HepG2 (cell line): Measurements from ENCODE around the gene CPB1. TPM values are rescaled to one million over a fixed set of nuclear protein-coding genes. Genes with fewer than 3 reads are reported as not detected.

Experiments used
- ATAC-seq: fragments of 200-7000 bp; cut with Tn5 transposase; 3 replicates; pipeline ENCODE4 v1.9.1; 2020; ENCODE audit warnings: mild to moderate bottlenecking, moderate library complexity
- BruUV-seq: library from RNA; stranded (reverse); fragments of 400-500 nt; replicated peaks from 2 replicates; lab custom pipeline; 2021; lab: Mats Ljungman, UMichigan
- CTCF ChIA-PET: fragments of 300-600 bp; formaldehyde crosslinking; extraction: SDS; loops from one replicate; lab custom pipeline; 2021; ENCODE audit warnings: low total read pairs, inconsistent platforms, low intra/inter-chr PET ratio; lab: Yijun Ruan, JAX
- POLR2A ChIA-PET: fragments of 350-600 bp; sonication (Branson Sonifier 250); formaldehyde crosslinking; loops from one replicate; lab custom pipeline; 2020; ENCODE audit warnings: antibody characterized with exemption, inconsistent platforms; lab: Yijun Ruan, JAX
- DNase-seq: peaks from one replicate; pipeline ENCODE4 v3.0.0-alpha.2; 2015; ENCODE audit warnings: low spot score
- FAIRE-seq: peaks from 3 replicates; lab custom pipeline; 2011; peaks lifted over from hg19 to GRCh38; lab: Jason Lieb, UNC
- H2AFZ ChIP-seq: one replicate; pipeline ENCODE4 v1.6.1; 2011; ENCODE audit warnings: low read length, inconsistent platforms
- H3K27ac ChIP-seq: fragments of 300-600 bp; 3 replicates; pipeline ENCODE4 v1.8.0; 2011; ENCODE audit warnings: mixed run types, mild to moderate bottlenecking, mixed read lengths, low read length, inconsistent platforms; ENCODE audit not compliant: insufficient read depth; ENCODE audit errors: extremely low read length
- H3K27me3 ChIP-seq, 2 experiments: fragments of 200-600 bp in 1 of 2; 2 replicates in 1 of 2; 3 replicates in 1 of 2; pipeline versions ENCODE4 v1.6.0 to v1.8.0; 2011; ENCODE audit warnings: low read length in 2 of 2, mild to moderate bottlenecking in 2 of 2, moderate library complexity in 2 of 2, inconsistent platforms in 1 of 2; ENCODE audit not compliant: insufficient read depth in 2 of 2, control insufficient read depth in 1 of 2
- H3K36me3 ChIP-seq, 2 experiments: fragments of 200-600 bp in 1 of 2; replicated peaks in 1 of 2; 2 replicates in 1 of 2; 3 replicates in 1 of 2; pipeline versions ENCODE4 v1.5.1 to v1.8.0; 2011; ENCODE audit warnings: low read length in 2 of 2, inconsistent platforms in 1 of 2; ENCODE audit not compliant: insufficient read depth in 2 of 2, control insufficient read depth in 1 of 2
- H3K4me1 ChIP-seq: 2 replicates; pipeline ENCODE4 v1.5.1; 2012; ENCODE audit warnings: low read length, inconsistent platforms; ENCODE audit not compliant: insufficient read depth
- H3K4me2 ChIP-seq: 2 replicates; pipeline ENCODE4 v1.6.0; 2011; ENCODE audit warnings: low read depth, low read length, inconsistent platforms
- H3K4me3 ChIP-seq, 3 experiments: fragments of 200-600 bp in 1 of 3; sonication (generic), shearing (Covaris generic) in 1 of 3; replicated peaks in 1 of 3; 2 replicates each; pipeline ENCODE4 v1.5.1; 2011 to 2016; ENCODE audit warnings: low read length in 3 of 3, inconsistent platforms in 2 of 3, low read depth in 2 of 3, mild to moderate bottlenecking in 2 of 3, control low read depth in 1 of 3, mixed read lengths in 1 of 3; ENCODE audit not compliant: insufficient read depth in 1 of 3
- H3K79me2 ChIP-seq: one replicate; pipeline ENCODE4 v1.6.1; 2011; ENCODE audit warnings: low read length, inconsistent platforms; ENCODE audit not compliant: insufficient read depth
- H3K9ac ChIP-seq: 2 replicates; pipeline ENCODE4 v1.6.0; 2011; ENCODE audit warnings: mild to moderate bottlenecking, low read depth, low read length, inconsistent platforms; ENCODE audit not compliant: insufficient read depth
- H3K9me3 ChIP-seq: 2 replicates; pipeline ENCODE4 v1.5.1; 2012; ENCODE audit warnings: mild to moderate bottlenecking, low read length
- H4K20me1 ChIP-seq: 2 replicates; pipeline ENCODE4 v1.6.0; 2011; ENCODE audit warnings: inconsistent platforms, mild to moderate bottlenecking, low read length, moderate library complexity; ENCODE audit not compliant: insufficient read depth
- E2F1 ChIP-seq: sonication (generic); formaldehyde crosslinking; IDR thresholded peaks from 2 replicates; pipeline ENCODE4 v1.5.0; 2020; ENCODE audit warnings: missing genetic modification reagents
- GMEB2 ChIP-seq: IDR thresholded peaks from 2 replicates; pipeline ENCODE4 v1.6.1; 2016; ENCODE audit warnings: missing biosample characterization, missing genetic modification reagents, low read depth
- MAFF ChIP-seq: IDR thresholded peaks from 2 replicates; pipeline ENCODE4 v1.6.1; 2011; ENCODE audit warnings: low read depth, low read length, improper control_type of control experiment
- MAFK ChIP-seq, 2 experiments: IDR thresholded peaks in 1 of 2; conservative IDR thresholded peaks in 1 of 2; 2 replicates each; pipeline ENCODE4 v1.6.1; 2011; ENCODE audit warnings: improper control_type of control experiment in 2 of 2, low read length in 2 of 2
- SRSF1 ChIP-seq: fragments of 200-400 bp; formaldehyde crosslinking; optimal IDR thresholded peaks from 2 replicates; pipeline ENCODE3; 2017; ENCODE audit warnings: mild to moderate bottlenecking, low read depth, low read length, moderate library complexity
- WGBS: methylation state at CpG from one replicate; pipeline ENCODE4 v1.1.6; 2017; ENCODE audit warnings: low lambda C conversion rate; 5-methylcytosine and 5-hydroxymethylcytosine counted together
- in situ Hi-C: cut with HindIII; loops from 2 replicates; pipeline ENCODE4 v1.10.0; 2017; ENCODE audit warnings: low pct_unique_long_range_greater_than_20kb; ENCODE audit not compliant: extremely low pct_ligation_motif_present
- intact Hi-C: fragments of 100-400 bp; cut with micrococcal nuclease; formaldehyde crosslinking; loops from one replicate; pipeline ENCODE4 v1.10.0; 2022; ENCODE audit not compliant: unreplicated experiment
- polyA plus RNA-seq, 8 experiments: library from polyadenylated mRNA; depleted of rRNA in 3 of 8; stranded (reverse) in 7 of 8; unstranded in 1 of 8; fragments of >200 nt; fragmentation: Illumina TruSeq in 4 of 8; extraction: Trizol in 4 of 8; gene quantifications; 2 replicates each; pipeline versions ENCODE4 v1.2.1 to v1.2.3, GENCODE V29; 2011 to 2016; ENCODE audit warnings: low read depth in 4 of 8, missing spikeins in 1 of 8, mixed read lengths in 1 of 8; ENCODE audit not compliant: insufficient read depth in 1 of 8
- total RNA-seq, 5 experiments: library from RNA; depleted of rRNA; stranded (reverse); fragments of >200 nt; fragmentation: Illumina TruSeq; extraction: Trizol; gene quantifications; 2 replicates each; pipeline ENCODE4 v1.2.3, GENCODE V29; 2016; ENCODE audit warnings: low read depth in 1 of 5

CPB1 gene
- total and polyA plus RNA-seq, 2 of the 13 experiments (the other 11 are each of a cell fraction or from before 2014, with no cell fraction given) = not detected

GRCh38 chr3:148797795-148798194 is 29.8 kb upstream of the CPB1 start (continued):
- TF ChIP-seq GMEB2 = no peak
- no peak for TF ChIP-seq E2F1

- DNase-seq (no peak), FAIRE-seq (no peak)
- Histone ChIP-seq H3K36me3 (no peaks in the 10 kb centered on the region), H3K4me3 (no peak overlapping the region), H2AFZ (no peak overlapping the region), H3K4me1 (no peaks in the 10 kb centered on the region), H3K4me2 (no peak overlapping the region), H3K27ac (no peak overlapping the region), H3K9me3 (no peaks in the 10 kb centered on the region), H4K20me1 (no peaks in the 10 kb centered on the region), H3K79me2 (no peaks in the 10 kb centered on the region)
- 7% methylated on average over 1 of the region's 1 CpG for WGBS
- BruUV-seq = no TSS peak
- peak; percentile 23; the same call in 1 of the 2 replicates for TF ChIP-seq MAFF
- peak in 1 of 2 experiments; percentile 69; a peak in 2 of 4 replicates for TF ChIP-seq MAFK (conservative IDR thresholded peaks at IDR 0.05 in 1 of 2, IDR thresholded peaks at IDR 0.05 in 1 of 2; ENCODE audit: low read length in 2 of 2)
- no peak for TF ChIP-seq SRSF1
- TF ChIP-seq, all 625 proteins: peak for 2
- CTCF ChIA-PET = no interaction called here
- POLR2A ChIA-PET = no interaction called here
- no peak overlapping the region for H3K9ac ChIP-seq
- no peaks in the 10 kb centered on the region for H3K27me3 ChIP-seq
- ATAC-seq = no peak
- intact Hi-C loops = no loop called here
- in situ Hi-C loops = no loop called here
These were observed 27.2 kb upstream of the CPB1 start for GRCh38 chr3:148800414-148800813.
